HG02840 (cell line): Measurements from ENCODE around the gene SP140L.
"Not testable (repeated sequence)": the region's sequence is repeated elsewhere in the genome, so short reads cannot be mapped to it uniquely, and the experiment has no call there.

Experiments
- ATAC-seq: cut with Tn5 transposase; IDR thresholded peaks from one replicate; pipeline ENCODE4 v1.9.1; 2021; ENCODE audit warnings: mild to moderate bottlenecking, moderate library complexity, moderate number of reproducible peaks; ENCODE audit not compliant: unreplicated experiment, low FRiP score

The SP140L gene

DNA sequence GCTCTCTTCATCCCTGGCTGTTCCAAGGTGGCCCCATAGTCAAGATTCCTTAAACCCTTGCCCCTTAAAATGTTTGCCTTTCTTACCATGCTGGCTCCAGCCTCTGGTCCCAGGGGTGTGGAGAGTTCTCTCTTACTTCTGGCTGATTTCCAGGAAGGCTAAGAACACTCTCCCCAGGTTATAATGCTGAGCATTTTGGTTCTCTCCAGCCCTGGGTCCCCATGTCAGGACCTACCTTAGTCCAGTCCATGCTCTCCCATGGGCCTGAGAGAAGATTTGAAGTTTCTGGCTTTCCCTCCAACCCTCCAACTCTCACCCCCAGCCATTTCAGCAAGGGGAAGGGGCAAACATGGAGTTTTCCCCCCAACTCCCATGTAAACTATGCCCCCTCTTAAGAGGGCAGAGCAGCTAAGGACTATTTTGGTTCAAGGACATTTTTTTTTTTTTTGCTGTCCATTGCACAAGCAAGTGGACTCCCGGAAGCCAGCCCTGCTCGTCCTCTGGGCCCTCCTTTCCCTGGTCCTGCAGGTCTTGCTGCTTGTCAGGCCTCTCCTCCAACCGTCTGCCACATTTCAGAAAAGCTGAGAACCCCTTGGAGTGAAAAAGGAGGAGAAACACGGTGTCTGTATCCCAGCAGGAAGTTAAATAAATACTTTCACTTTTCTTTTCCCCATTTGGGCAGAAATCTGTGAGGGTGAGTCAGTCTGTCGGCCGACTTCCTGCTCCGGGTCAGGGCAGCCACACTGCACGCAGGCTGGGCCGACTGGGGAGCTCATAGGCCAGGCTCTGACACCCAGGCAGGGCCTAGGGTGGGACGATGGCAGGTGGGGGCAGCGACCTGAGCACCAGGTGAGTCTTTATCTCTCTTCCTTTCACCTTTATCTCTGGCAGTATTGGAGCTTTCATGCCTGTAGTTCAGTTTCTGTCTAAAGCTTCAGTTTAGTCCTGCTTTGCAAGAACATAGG, at the start of gene SP140L:
Gene SP140L, plus strand, starts transcription at position 741 of the 965 bp plus-strand sequence. Its CDS starts 77 bp downstream, at position 818.
- ATAC-seq = peak; percentile 84

DNA sequence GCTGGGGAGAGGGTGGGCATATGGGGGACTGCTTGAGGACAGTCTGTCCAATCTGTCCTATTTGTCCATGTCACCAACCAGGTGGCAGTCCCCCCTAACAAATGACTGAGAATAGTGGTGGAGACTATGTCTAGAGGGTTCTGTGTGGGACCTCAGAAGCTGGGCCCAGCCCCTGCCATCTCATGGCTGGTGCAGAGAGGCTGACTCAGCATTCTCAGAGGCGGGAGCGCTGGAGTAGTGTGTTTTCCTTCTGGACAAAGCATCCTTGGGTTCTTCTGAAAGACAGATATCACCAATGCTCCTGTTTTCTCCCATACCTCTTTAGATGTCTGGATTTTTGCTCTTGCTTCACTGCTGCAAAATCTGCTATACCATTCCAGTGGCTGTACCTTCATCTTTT, 44.1 kb upstream of the SP140L start:
- no peak for ATAC-seq

DNA sequence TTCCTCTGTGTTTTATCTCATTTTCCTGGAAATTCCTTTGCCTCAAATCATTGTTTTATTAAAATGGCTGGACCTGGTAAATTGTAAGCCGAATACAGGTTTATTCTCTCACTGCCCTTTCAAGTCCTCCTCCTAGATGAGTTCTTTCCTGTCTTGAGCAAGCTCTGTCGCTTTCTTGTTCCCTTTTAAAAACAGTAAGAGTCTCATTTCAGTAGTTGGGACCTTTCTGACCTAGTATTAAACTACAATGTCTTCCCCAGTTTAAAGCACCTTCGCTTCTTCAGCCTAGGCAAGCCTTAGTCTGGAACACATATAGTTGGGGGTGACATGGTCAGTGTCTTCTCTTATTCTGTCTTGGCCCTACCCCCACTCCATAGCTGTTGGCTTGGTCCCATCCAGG, 40.9 kb upstream of the SP140L start:
- ATAC-seq = no peak

DNA sequence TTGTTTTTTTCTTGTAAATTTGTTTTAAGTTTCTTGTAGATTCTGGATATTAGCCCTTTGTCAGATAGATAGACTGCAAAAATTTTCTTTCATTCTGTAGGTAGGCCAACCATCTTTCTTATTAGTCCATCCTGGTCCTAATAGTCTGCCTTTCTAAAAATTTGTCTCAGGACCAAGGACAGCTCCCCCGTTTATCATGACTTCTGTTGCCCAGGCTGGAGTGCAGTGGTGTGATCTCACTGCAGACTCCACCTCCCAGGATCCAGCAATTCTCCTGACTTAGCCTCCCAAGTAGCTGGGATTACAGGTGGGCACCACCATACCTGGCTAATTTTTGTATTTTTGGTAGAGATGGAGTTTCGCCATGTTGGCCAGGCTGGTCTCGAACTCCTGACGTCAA, 37.7 kb upstream of the SP140L start:
- ATAC-seq = not testable (repeated sequence)

DNA sequence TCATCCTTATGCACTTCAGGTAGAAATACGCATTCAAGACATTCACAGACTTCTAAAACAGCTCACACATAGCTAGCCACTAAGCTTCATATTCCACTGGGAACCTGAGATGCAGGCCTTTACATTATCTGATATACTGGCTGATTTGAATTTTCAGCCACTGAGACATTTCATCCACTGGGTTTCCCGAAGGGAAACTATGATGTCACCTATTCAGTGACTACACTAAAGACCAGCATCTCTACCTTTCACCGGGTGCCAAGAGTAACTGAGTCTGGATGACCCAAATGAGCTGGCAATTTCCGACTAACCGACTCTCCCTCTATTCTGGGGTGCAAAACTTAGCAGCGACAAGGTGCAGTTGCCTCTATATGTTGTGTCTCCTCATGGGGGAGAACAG, 31.8 kb upstream of the SP140L start:
- no peak for ATAC-seq

DNA sequence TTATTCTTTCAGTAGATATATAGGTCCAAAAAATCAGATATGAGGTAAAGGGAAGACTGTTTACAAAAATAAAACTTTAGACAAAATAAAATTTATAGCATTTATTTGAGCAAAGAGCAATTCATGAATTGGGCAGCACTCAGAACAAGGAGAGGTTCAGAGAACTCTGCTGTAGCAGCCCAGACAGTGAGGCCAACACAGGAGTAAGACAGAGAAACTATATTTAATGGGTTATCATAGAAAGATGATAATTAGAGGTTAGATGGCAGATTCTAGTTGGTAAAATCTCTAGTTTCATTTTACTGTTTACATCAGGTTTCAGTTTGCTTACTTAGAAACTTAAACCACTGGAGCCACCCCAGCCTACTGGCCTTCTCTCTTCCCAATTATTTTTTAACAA, 30.1 kb upstream of the SP140L start:
- no peak for ATAC-seq

DNA sequence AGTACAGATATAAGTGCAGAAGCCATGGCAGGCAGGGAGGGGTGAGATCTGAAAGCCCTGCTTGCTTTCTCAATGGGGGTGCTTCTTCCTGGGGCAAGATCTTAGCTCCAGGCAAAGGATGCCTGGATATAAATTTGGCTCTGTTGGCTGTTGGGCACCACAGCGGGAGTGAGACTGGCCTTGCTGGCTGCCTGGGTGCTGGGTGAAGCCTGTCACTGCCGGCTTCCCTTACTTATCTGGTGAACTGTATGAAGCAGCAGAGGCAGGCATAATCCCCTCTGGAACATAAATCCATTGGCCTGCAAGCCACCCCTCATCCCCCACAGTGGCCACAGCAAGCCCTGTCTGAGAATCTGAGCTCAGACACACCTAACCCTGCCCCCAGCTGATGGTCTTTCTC, 27.4 kb upstream of the SP140L start:
- no peak for ATAC-seq

DNA sequence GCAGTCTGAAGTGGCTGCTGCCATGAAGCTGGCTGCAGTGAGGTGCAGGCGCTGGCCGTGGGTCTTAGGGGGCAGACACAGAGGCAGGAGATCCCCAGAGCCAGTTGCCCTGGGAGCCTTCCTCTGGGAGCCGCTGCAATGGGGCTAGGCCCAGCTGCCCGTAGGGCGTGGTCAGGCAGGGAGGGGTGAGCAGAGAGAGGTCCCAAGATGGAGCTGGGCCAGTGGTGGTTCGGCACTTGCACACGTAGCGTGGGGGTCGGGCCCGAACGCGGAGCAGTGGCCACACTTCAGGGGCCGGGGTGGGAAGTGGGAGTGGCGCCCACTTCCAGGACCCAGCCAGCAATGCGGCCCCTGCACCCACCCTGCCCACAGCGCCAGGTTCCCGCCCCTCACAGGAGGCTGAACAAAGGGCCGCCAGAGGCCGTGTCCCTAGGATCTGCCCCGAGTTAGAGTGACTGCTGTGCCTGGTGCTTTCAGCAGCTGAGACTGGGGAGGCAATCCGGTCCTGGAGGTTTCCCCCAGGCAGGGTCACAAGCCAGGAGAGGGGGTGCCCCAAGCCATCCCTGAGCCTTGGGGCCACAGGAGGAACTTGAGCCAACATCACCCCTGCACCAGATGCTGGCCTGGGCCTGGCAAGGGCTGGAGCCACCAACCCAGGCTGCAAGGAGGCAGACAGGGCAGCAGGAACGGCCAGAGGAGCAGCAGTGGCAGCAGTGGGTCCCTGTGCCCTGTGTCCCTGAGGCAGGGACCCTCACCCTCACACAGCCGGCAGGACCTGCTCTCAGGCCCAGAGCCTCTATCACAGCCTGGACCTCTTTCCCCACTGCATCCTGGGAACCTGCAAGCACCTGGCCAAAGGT, 21.3 kb upstream of the SP140L start:
- no peak for ATAC-seq

DNA sequence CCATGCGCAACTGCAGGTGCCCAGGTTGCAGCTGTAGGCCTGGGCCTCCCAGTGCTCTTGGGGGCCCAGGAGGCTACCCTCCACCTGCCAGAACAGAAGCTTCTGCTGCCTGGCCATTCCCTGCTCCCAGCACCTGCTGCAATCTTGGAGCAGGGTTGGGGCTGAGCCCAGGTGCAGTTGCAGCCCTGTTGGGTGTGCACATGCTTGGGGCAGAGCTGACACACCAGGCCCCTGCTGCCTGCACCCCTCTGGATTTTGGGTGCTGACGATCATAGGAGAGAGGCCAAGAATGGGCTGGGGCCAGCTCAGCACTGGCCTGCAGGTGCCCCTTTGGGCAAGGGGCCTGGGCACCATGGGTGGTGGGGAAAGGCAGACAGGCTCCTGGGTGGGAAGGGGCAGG, 20.5 kb upstream of the SP140L start:
- ATAC-seq = no peak

DNA sequence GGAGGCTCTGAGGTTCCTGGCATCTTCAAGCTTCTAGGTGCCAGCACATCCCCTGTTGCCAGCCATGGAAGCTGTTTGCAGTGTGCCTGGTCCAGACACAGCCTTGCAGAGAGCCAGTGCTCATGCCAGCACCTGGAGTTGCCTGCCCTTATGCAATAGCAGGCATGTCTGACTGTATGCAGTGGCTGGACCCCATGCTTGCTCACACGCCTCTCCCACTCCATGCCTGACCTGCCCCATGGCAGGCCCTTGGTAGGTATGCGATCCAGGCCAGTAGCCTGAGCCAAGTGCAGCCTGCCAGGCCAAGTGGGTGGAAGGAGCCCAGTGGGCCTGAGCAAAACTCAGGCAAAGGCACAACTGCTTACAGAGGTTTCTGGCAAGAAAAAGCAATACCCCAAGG, 19.5 kb upstream of the SP140L start:
- no peak for ATAC-seq

DNA sequence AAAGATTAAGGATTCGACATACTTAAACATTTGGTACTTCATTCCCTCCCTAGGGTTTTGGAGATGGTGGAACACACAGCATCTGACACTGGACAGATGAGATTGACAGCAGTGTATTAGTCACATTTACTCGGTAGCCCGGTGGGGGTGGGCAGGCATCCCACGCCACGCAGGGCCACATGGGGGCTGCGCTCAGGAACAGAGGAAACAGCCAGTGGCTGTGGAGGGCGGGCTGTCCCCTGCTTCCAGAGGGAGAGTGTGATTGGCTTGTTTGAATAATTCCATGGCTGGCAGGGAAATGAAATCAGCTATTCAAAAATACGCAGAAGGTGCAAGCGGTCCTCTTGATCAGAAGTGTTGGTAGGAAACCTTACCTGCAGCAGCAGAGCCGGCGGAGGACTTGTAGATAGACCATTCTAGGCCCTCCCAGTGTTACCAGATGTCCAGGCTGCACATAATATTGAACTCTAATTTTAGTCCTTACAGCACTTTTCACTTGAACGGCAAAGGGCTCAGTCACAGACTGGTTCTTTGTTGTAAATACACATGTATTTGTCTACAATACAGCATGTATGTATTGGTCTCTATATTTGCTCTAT, 18.5 kb upstream of the SP140L start:
- no peak for ATAC-seq

DNA sequence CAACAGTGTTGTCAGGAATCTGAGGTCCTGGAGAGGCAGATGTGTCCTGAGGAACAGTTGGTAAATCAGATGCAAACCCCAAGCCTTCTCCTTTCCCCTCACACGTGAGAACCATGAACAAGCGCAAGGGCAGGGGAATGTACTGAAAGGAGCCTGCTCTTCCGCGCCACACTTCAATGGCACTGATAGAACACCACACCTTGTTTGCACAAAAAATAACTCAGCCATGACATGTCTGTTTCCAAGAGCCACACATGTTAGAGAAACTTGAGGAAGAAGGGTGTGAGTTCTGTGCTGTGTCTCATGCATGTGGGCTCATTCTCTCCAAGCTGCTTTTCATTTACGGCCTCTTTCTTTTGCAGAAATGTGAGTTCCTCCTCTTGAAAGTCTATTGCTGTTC, 16.2 kb upstream of the SP140L start:
- not testable (repeated sequence) for ATAC-seq

DNA sequence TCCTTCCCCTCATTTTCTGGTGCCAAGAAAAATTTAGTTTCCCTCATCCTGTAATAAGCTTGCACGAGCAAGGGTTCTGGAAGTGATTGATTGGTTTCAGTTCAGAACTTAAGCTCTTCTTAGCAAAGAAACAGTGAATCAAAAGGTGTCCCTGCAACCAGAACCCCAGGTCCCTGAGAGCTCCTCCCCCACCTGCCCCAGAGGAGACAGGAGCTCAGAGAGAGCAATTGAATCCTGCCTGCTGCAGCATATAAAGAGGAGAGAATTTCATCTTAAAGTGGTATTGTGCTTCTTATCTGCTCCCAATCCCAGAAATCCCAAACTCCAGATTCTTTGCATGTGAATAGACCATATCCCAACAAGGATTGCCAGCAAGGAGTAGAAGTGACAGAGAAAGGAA, 15.4 kb upstream of the SP140L start:
- ATAC-seq = not testable (repeated sequence)

DNA sequence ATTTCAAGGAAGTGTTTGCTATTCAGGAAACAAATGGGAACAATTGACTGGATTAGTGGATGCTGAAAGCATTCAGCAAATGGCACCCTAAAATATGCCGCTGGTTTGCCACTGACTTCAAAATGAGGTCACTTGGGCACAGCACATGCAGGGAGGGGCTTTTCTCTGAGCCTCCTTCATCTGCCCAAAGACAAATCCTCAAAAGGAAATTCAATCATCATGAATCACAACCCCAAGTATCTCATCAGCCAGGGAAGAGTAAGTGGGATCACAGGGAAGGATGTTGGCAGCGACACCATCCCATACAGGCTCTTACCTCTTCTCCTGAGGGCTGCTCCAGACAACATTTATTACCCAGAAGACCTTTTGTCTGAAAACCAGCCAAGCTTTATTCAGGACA, 14.4 kb upstream of the SP140L start:
- ATAC-seq = no peak

DNA sequence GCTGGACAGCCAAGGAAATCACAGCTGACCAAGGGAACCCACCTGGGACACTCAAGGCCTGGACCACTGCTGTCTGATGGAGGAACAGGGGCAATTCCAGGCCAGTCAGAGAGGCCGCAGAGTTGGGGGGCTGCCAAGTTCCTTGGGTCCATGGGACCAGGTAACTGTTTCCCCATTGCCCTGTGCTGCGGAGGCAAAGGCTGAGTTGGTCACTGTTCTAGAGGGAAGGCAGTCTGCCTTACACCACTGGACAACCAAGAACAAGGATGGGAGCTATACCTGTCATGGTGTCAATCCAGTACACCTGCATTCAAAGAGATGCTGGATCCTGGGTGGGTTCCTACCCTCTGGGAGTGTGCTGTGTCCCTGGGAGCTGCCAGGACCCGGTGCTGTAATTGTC, 9.6 kb upstream of the SP140L start:
- no peak for ATAC-seq

DNA sequence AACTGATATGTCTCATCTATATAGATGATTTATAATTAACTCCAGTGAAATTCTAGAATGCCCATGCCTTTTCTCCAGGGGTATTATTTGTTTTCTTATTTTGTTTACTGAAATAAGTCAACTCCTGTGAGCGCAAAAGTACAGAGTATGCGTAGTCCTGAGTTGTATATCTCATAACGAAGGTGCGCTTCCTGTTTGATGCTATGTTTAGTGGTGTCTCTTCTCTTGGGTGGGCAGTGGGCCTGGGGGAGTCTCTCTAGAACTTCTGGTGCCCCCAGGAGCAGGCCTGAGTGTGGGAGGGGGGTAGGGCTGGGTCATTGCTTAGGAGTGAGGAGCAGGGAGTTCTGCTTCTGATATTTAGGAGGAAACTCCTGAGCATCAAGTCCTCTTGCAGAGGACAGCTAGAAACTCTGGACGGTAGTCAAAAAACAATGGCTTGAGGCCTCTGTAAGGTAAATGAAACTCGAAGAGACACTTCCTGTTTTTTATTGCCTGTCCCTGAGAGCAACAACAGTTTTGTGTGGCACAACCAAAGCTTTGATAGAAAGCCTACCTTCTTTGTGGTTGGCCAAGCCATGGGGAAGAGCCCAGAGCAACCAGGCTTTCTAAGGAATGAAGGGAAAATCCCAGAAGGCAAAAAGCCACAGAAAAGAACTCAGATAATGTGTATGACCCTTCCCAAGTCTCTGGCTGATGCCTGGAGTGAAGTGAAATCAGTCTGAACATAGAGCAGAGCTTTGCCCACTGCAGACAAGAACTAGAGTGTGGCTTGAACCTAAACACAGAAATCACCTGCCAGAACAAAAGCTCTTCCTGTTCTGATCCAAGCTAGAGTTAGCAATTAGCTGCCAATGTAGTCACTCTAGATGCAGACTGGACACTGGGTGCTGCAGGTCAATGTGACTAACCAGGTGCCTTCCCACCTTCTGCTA, 8.5 kb upstream of the SP140L start:
- peak; percentile 13 for ATAC-seq

DNA sequence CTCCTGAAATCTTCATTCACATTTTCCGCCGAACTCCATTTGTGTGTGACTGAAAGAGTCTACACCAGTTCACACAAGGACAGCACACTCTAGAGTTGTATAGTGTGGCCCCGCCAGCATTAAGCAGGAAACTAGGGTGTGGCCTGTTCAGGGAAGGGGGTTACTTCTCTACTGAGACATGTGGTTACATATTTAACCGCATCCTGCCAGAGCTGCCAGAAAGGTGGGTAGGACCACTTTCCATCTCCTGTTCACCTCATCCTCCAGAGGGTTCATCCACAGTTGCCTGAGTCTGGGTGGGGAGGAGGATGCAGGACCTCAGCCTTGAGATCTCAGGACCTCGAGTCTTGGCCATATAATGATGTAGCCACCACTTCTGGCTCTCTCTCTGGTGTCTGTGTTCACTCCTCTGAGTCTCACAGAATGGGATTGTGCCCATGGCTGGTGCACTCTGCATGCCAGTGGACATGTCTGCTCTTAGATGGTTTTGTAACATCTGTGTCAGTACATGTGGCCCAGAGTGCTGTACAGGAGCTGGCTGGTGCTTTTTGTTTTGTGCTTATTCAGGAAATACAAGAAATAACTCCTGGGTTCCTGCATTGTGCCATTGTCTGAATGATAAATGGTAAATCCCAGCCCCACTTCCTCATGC, 7.7 kb upstream of the SP140L start:
- peak; percentile 73 for ATAC-seq

DNA sequence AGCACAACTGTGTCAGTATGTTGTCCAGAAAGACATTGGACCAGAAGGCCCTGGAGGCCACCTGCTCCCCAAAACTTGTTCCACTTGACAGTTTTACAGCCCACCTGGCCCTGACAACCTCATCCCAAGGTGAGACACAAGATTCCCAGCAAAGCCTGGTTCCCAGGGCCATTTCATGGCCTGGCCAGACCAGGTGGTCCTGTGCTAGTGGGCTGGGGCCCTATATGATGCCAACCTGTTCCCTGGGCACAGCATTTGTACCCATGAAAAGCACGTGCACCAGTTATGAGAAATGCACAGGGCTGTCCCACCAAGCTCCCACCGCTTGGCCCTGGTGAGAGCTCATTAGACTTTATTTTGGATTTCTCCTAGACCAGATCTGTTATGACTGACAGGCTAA, 6.0 kb upstream of the SP140L start:
- no peak for ATAC-seq
